Stimulated activated CD8-positive, alpha-beta memory T cell treated with anti-CD3 and anti-CD28 coated beads, Interleukin-7, amount 100 ng/mL, for 1 hour (primary cell): ENCODE data around the gene AVL9.
"Not testable (repeated sequence)": the region's sequence is repeated elsewhere in the genome, so short reads cannot be mapped to it uniquely, and the experiment has no call there.

ENCODE experiments used
- DNase-seq, 2 donors: peaks; one replicate each; pipeline ENCODE4 v3.0.0-alpha.2; 2020; ENCODE audit warnings: low read depth in 2 of 2

AVL9 gene

DNA sequence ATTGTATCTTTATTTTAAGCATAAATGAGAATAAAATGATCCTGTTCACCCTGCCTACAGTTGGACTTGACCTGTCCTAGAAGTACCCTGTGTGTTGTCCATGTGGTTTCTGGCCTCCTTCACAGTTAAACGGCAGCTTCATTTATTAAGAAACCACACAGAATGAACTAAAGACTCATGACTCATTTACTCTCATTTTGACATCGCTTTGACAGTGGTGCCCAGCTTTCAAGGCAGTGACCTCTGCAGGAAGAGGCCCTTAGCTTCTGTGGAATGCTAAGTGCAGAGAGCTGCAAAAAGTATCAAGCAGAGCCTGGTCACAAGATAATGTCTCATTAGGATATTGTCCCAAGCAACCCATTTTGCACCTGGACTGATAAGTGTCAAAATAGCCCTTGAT, 93.4 kb downstream of the AVL9 start:
- DNase-seq: no peak

DNA sequence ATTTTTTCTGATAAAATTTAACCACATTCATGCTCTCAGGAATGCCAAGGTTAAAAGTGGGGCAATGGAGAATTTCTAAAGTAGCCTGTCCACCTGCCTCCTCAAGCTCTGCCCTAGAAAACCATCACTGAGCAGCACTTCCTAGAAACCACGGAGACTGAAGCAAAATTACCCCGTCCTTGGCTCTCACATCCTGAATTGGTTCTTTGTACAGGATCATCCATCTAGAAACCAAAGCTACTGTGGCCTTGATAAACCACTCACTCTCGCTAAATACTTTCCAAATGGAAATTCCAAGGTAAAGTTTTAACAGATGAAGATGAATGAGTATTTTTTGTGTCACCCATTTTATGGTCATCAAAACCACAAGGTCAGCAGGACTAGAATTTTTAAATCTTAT, 96.6 kb downstream of the AVL9 start:
- DNase-seq: no peak

DNA sequence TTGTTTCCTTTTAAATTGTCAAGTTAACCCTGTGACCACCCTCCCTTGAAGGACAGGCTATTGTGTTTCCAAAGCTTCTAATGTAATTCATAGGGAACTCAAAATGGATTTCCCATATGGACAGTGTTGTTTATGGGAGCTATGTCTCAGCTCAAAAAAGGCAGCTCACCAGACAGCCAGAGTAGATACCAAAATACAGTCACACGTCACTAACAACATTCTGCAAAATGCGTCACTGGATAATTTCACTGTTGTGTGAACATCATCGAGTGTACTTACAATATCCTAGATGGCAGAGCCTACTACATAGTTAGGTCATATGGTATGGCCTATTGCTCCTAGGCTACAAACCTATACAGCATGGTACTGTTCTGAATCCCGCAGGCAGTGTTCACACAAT, 97.4 kb downstream of the AVL9 start:
- no peak for DNase-seq

DNA sequence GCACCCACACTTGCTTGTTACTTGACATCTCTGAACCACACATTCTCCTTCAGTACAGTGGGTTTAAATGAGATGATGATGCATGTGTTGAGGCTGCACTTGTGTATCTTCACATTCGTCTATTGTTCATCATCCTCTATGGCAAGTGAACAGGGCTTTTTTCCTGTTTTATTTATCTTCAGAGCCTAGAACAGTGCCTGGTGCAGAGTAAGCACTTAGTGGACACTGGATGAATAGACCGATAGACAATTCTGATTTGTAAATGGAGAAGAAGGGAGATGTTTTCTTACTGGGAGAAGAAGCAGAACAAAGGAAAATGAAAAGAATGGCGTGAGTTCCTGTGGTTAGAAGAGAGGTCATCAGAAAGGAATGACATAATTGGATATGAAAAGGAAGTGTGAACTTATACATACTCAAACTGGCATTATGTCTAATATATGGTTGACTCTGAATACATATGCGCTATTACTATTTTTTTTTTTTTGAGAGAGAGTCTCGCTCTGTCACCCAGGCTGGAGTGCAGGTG, 99.7 kb downstream of the AVL9 start:
- DNase-seq: no peak

DNA sequence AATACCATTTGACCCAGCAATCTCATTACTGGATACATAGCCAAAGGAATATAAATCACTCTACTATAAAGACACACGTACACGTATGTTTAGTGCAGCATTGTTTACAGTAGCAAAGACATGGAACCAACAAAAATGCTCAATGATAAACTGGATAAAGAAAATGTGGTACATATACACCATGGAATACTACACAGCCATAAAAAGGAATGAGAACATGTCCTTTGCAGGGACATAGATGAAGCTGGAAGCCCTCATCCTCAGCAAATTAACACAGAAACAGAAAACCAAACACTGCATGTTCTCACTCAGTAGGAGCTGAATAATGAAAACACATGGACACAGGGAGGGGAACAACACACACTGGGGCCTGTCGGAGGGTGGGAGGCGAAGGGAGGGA, 105.9 kb downstream of the AVL9 start:
- not testable (repeated sequence) for DNase-seq

DNA sequence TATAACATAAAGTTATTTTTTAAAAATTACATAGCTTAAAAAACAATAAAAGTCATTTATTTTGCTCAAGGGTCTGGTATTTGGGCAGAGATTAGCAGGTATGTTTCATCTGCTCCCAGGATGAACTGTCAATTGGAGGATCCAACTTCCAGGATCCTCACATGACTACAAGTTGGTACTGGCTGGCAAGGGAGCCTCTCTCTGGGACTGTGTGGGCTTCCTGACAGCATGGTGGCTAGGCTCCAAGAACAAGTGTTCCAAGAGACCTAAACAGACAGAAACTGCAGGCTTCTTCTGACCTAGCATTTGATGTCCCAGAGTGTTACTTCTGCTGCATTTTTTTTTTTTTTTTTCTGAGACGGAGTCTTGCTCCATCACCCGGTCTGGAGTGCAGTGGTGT, 107.2 kb downstream of the AVL9 start:
- no peak for DNase-seq

DNA sequence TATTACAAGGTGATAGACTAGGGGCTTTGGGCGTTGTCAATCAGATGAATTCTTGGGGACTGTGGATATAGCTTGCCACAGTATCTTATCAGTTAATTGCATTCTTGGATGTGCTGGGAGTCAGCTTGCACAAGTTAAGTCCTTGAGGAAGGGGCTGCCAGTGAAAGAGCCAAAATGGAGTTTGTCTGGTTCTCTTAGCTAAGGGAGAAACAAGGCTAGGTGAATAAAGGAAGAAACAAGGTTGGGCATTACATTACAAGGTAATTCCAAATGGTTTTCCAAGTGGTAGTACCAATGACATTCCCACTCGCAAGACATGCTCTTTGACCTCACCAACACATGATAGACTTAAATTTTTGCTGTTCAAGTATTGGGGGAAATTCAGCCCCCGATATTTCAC, 108.2 kb downstream of the AVL9 start:
- not testable (repeated sequence) for DNase-seq

DNA sequence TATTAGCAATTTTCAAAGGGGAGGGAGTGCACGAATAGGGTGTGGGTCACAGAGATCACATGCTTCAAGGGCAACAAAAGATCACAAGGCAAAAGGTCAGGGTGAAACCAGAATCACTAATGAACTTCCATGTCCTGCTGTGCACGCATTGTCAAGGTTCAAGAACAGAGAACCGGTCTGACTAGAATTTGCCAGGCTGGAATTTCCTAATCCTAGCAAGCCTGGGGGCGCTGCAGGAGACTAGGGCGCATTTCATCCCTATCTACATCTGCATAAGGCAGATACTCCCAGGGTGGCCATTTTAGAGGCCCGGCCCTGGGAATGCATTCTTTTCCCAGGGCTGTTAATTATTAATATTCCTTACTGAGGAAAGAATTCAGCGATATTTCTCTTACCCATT, 108.8 kb downstream of the AVL9 start:
- not testable (repeated sequence) for DNase-seq

DNA sequence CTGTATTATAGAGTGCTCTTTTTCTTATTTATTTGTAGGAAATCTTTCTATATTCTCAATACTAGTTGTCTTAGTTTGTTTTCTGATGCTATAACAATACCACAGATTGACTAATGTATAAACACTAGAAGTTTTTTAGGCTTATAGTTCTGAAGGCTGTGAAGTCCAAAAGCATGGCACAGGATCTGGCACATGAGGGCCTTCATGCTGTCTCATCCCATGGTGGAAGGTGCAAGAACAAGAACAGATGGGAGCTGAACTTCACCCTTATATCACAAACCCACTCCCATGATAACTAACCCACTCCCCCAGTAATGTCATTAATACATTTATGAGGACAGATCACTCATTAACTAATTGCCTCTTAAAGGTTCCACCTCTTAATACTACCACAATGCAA, 109.7 kb downstream of the AVL9 start:
- DNase-seq: no peak

DNA sequence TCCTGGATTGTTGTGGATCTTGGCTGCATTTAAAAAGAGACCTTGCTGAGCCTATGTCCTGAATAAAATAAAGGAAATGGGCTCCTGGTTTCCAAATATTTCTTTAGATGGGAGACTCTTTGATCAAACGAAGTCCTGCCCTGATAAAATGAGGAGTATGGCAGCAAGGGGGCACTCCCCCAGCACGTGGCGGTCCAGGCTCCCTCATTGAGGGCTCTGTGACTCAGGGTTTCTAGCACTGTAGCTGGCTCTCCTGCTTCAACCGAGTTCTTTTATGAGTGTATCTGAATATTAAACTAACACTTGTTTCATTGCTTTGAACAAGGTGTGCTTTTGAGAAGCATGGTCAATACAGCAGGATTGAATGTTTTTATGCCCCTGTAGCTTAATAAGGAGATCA, 114.2 kb downstream of the AVL9 start:
- no peak for DNase-seq

DNA sequence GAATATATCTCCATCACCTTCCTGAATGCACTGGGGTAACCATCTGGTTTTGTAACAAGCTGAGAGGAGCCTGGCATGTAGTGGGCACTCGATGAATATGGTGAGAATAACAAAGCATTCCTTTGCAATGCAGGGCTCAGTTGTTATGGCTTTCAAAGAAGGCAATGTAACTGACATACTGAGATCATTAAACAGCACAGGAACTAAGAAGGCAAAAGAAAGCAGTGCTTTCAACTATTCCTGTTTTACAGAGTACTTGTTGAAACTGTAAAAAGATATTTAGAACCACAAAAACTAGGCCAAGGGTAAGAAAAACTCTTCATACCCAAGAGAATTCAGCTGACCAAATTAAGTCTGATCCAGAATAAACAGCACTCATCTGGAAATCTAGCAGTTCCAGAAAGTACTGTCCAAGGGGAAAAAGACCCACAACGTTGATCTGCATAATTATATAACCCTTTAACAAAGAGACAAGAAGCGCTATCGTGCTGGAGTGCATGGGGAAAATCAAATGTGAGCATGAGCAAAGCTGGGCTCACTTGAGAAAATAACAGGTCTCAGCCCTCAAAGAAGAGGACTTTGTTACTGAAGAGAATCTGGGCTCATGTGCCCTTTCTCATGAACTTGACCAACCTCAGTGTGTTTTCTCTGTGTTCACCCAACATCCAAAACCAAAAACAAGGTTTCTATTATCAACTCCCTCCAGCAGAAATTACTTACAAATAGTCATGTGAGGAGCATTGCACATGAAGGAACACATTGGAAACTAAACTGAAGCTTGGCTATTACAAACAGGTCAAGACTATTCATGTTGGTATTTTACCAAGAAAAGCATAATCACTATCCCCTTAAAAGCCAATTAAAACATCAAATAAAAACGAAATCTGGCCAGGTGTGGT, 116.2 kb downstream of the AVL9 start:
- DNase-seq: no peak

DNA sequence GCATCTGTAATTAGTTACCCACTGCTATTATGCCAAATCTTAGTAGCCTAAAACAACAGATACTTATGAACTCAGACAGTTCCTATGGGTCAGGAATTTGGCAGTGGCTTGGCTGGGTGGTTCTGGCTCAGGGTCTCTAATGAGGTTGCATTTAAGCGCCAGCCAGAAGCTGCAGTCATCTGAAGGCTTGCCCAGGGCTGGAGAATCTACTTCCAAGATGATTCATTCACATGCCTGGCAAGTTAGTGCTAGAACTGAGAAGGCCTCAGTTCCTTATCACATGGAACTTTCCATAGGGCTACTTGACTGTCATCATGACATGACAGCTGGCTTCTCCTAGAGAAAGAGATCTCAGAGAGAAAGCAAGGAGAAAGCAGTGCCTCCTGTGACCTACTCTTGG, 121.3 kb downstream of the AVL9 start:
- DNase-seq: no peak

DNA sequence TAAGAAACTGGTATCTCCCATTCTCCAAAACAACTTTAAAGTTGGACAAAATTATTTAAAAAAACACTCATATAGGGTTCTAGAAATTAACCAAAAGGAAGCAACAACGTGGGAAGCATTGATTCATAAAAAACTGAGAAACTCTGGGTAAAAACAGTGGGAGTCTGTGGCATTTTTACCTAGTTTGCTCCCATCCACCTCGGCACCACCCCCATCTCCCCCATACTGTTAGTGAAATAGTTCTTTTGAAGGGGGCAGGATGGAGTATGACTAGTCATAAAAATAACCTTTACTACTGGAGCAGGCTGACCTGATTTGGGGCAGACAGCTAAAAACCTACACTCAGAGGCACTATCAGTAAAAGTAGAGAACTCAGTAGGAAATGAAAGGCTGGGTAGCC, 123.2 kb downstream of the AVL9 start:
- no peak for DNase-seq

DNA sequence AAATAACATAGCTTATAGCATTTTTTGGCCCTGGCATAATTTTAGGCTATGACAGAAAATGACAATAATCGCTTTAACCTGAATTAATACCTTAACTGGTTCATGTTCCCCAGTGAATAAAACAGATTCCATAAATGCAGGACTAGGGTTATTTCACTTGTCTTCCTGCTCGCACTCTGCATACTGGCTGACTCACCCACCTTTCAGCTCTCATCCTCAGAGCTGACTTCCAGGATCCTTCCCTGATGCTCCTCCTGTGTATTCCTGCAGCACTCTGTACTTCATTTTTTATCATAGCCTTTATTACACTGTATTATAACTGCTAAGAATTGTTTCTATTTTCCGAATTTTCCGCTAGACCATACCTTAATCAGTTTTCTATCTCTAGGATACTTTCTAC, 123.7 kb downstream of the AVL9 start:
- no peak for DNase-seq

DNA sequence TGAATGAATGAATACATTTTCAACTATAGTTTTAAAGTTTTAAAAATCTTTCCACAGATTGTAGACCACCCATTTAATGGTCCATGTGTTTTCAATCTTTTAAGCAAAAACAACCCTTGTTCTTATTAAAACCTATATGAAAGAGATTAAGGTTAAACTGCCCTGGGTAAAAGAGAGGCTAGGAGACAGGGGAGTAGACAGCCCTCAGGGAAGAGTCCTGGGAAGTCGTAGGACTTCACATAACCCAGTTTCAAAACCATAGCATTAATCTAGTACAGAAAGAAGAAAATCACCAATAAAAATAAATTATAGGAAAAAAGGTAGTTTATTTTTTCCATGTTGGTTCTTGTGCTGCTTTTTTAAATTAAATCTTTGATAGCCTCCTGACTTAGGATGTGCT, 124.1 kb downstream of the AVL9 start:
- not testable (repeated sequence) for DNase-seq

DNA sequence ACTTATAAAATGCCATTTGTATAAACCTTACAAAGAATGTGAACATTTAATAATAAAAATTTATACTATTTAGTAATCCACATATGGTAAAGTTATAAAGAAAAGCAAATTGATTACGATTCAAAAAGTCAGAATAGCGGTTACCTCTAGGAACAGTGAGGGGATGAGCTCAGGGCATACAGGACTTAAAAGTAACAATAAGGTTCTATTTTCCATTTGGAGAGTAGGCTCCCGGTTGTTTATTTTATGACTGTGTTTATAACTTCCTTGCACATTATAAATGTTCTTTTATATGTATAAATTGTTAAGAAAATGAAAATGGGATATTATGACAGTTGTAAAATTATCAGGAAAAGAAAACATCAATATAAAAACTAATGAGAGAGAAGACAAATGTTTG, 135.7 kb downstream of the AVL9 start:
- no peak for DNase-seq

DNA sequence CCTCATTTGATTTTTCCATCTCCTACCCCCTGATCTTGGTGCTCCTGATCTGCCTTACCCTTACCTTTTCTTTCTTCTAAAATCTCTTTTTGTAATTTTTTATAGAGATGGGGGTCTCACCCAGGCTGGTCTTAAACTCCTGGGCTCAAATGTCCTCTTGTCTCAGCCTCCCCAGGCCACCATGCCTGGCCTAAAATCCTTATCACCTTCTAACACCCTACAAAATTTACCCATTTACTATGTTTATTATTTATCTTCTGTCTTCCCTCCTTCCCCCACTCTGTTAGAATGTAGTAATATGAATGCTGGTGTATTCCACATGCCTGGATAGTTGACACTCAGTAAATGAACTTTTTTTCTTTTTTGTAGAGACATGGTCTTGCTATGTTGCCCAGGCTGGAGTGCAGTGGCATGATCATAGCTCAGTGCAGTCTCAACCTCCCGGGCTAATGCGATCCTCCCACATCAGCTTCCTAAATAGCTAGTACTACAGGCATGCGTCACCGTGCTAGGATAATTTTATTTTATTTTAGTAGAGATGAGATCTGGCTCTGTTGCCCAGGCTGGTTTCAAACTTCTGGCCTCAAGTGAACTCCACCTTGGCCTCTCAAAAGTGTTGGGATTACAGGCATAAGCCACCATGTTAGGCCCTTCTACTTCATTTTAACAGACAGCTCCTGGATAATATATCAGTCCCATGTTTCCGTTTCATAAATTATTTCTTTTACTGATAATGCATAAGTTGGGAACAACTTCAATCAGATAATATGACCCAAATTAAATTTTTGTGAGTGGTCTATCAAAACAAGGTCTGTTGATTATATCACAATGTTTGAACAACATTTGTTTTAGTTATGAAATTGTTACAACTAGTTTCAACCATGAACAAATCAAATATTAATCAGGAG, 136.6 kb downstream of the AVL9 start:
- DNase-seq: not testable (repeated sequence)

DNA sequence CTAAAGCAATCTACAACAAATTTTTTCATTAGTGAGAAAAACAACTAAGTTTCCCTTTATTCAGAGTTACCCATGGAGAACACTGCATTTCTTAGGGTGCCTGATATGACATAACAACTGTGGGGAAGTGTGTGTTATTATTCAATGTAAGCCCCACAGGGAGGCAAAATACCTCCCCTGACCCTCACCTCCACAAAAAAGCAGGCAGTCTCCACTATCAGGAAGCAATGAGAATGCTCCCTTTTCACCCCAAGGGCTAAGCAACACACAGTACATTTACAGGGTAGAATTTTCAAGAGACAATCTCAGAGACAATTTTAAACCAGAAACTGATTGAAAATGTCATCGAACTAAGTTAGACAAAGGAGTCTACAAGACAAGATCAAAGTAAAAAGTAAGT, 138.2 kb downstream of the AVL9 start:
- not testable (repeated sequence) for DNase-seq

DNA sequence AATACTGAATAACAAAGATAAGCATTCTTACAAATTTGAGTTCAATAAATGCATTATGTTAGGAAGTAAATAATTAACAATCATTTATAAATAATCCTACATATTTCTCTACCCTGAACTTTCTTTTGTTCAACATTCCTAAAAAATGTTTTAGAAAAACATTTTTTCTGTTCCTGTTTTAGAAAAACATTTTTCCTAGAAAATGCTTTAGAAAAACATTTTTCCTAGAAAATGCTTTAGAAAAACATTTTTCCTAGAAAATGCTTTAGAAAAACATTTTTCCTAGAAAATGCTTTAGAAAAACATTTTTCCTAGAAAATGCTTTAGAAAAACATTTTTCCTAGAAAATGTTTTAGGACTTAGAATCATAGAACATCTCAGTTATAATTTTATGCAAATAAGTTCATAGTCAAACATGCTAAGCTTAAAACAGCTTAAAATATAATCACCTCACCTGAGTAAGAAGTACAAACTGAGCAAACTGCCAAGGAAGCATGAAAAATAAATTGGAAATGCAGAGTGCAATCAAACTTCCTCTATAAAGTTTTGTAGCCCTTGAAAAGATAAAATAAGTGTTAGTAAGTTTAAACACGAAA, 139.6 kb downstream of the AVL9 start:
- not testable (repeated sequence) for DNase-seq

DNA sequence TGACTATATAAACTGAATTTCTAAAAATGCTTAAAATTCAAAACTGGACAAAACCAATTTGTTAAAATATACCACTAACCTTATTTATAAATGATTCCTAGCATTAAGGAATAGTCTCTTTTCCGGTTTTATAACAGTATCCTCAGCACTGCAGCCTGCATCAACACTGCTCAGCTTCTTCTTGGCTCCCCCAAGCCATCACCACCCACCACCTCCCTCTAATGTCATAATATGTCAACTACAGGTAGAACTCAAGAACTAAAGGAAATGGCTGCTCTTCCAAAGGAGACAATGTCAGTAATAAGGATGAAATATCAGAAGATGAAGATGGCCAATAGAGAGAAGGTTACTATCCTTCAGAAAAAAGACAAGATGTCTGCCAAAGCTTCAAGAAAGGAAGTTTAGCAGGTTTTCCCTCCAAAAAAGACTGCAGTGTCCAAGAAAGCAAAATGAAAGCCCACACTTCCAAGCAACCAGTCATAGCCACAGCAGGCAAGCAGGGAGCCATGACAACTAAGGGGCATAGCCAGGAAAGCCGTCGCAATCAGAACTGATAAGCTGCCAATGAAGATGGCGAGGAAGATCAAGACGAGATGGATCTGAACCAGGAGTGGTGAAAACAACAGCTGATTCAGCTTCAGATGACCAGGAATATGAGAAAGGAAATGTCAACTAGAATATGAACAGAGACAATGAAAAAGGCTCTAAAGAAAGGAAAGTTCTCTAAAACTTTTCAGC, 141.6 kb downstream of the AVL9 start:
- not testable (repeated sequence) for DNase-seq

DNA sequence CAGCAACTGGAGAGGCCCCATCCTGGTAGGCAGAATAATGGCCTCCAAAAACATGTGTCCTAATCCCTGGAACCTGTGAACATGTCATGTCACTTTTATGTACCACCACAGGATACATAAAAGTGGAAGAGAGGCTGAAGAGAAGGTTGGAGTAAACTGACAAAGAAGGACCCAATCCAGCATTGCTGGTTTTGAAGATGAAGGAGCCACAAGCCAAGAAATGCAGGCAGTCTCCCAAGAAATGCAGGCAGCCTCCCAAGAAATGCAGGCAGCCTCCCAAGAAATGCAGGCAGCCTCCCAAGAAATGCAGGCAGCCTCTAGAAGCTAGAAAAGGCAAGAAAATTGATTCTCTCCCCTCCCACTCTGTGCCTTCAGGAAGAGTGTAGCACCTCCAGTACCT, 142.3 kb downstream of the AVL9 start:
- DNase-seq: not testable (repeated sequence)
